Esophagus muscularis mucosa (tissue), 4 donors: ENCODE results near the gene EXOSC10. TPM values are rescaled to one million over a fixed set of nuclear protein-coding genes. Genes with fewer than 3 reads are reported as not detected.

Source experiments
- DNase-seq: peaks from one replicate; pipeline ENCODE4 v3.0.0-alpha.2; 2017; ENCODE audit errors: extremely low spot score
- H3K27ac ChIP-seq, 4 donors: fragments of 200-600 bp; sonication (generic); replicated peaks in 1 of 4; 1 replicate in 3 of 4; 2 replicates in 1 of 4; pipeline ENCODE4 v1.5.1; 2016 to 2019; ENCODE audit warnings: mild to moderate bottlenecking in 1 of 4
- H3K27me3 ChIP-seq, 4 donors: fragments of 200-600 bp; sonication (generic); one replicate each; pipeline versions ENCODE4 v1.5.1 to v1.6.0; 2016 to 2019
- H3K36me3 ChIP-seq, 4 donors: fragments of 200-600 bp; sonication (generic); one replicate each; pipeline ENCODE4 v1.5.1; 2016 to 2019
- H3K4me1 ChIP-seq, 4 donors: fragments of 200-600 bp; sonication (generic); one replicate each; pipeline ENCODE4 v1.5.1; 2016 to 2019
- H3K4me3 ChIP-seq, 4 donors: fragments of 200-600 bp; sonication (generic); 1 replicate in 2 of 4; 2 replicates in 2 of 4; pipeline ENCODE4 v1.5.1; 2016 to 2019; ENCODE audit warnings: mild to moderate bottlenecking in 4 of 4, moderate library complexity in 1 of 4
- H3K9me3 ChIP-seq, 4 donors: fragments of 200-600 bp; sonication (generic); 1 replicate in 3 of 4; 2 replicates in 1 of 4; pipeline ENCODE4 v1.5.1; 2016 to 2019
- EP300 ChIP-seq: sonication (generic); formaldehyde crosslinking; IDR thresholded peaks from one replicate; pipeline ENCODE4 v1.6.1; 2017; ENCODE audit warnings: antibody characterized with exemption
- POLR2A ChIP-seq: fragments of 450-650 bp; IDR thresholded peaks from one replicate; pipeline ENCODE4 v1.6.1; 2017; ENCODE audit warnings: antibody characterized with exemption, moderate library complexity, mild to moderate bottlenecking, low read depth
- POLR2AphosphoS5 ChIP-seq, 2 donors: sonication (generic); formaldehyde crosslinking; IDR thresholded peaks; one replicate each; pipeline ENCODE4 v1.6.1; 2017; ENCODE audit warnings: antibody characterized with exemption in 2 of 2
- WGBS: methylation state at CpG from one replicate; pipeline ENCODE4 v1.1.5; 2018; 5-methylcytosine and 5-hydroxymethylcytosine counted together
- intact Hi-C: fragments of 100-400 bp; cut with DNase I; formaldehyde crosslinking; loops from one replicate; pipeline ENCODE4 v1.15.1; 2023
- total RNA-seq, 4 donors: library from RNA; depleted of rRNA; stranded (reverse); fragments of >200 nt; gene quantifications; one replicate each; pipeline versions ENCODE4 v1.1.0 to v1.2.1, GENCODE V29; 2016
- TF ChIP-seq, protein P1 (sequence below), 3 experiments: fragments of 200-600 bp in 2 of 3; fragments of 450-650 bp in 1 of 3; sonication (generic) in 2 of 3; IDR thresholded peaks; one replicate each; pipeline ENCODE4 v1.5.1; 2017 to 2019; ENCODE audit warnings: antibody characterized with exemption in 3 of 3, mild to moderate bottlenecking in 2 of 3, moderate library complexity in 1 of 3

The EXOSC10 gene
- total RNA-seq, 4 donors from 2014 or later, result 33.2 to 49.4 (median 36.3) TPM

DNA sequence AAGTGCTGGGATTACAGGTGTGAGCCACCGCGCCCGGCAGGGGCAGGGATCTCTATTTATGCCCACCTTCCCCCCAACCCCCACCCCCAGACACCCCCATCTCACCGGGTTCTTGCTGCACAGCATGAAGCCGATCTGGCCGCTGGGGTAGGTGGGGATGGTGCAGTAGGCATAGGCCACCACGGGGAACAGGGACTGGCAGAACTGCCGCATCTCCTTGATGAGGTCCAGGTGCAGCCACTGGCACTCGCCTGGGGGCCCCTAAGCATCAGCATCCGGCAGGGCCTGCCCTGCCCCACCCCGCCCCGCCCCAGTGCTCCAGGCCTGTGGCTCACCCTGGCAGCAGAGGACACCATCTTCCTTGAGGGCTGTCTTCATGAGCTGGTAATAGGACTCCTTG is 44.0 kb downstream of the EXOSC10 start:
- TF ChIP-seq EP300 (no peak), POLR2A (no peak), POLR2AphosphoS5 (IDR thresholded peaks at IDR 0.05) (no peak)
- TF ChIP-seq, protein P1, sequence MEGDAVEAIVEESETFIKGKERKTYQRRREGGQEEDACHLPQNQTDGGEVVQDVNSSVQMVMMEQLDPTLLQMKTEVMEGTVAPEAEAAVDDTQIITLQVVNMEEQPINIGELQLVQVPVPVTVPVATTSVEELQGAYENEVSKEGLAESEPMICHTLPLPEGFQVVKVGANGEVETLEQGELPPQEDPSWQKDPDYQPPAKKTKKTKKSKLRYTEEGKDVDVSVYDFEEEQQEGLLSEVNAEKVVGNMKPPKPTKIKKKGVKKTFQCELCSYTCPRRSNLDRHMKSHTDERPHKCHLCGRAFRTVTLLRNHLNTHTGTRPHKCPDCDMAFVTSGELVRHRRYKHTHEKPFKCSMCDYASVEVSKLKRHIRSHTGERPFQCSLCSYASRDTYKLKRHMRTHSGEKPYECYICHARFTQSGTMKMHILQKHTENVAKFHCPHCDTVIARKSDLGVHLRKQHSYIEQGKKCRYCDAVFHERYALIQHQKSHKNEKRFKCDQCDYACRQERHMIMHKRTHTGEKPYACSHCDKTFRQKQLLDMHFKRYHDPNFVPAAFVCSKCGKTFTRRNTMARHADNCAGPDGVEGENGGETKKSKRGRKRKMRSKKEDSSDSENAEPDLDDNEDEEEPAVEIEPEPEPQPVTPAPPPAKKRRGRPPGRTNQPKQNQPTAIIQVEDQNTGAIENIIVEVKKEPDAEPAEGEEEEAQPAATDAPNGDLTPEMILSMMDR (IDR thresholded peaks at IDR 0.05), result no peak
- WGBS, result 95% methylated on average over 8 of the region's 12 CpGs
- DNase-seq, result no peak
- Histone ChIP-seq H3K36me3 (peaks cover 6 to 45% (median 36%) of the 10 kb centered on the region in 4 donors), H3K9me3 (no peaks in the 10 kb centered on the region), H3K4me3 (no peak overlapping the region), H3K27me3 (peaks cover 0 to 18% (median 0%) of the 10 kb centered on the region in 4 donors), H3K27ac (no peak overlapping the region), H3K4me1 (peaks cover 7 to 25% (median 20%) of the 10 kb centered on the region in 4 donors)
- intact Hi-C loops, result no loop called here

DNA sequence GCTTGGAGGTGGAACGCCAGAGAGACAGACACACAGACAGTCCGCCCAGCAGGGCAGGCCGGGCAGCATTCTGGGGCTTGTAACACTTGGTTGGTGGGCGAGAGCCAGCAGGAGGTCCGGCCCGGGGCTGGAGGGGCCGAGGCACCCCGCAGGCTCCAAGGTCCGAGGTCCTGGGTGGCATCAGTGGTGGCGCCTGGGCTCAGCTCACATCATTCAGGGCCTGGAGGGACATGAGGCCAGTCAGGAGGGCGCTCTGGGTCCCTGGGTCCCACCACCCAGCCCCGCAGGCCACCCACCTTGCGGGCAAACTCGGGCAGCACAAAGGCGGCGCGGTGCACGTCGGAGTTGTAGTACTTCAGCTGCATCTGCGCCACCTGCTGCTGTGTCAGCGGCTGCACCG is 45.0 kb downstream of the EXOSC10 start:
- Histone ChIP-seq H3K4me3 (no peak overlapping the region), H3K4me1 (peaks cover 7 to 22% (median 17%) of the 10 kb centered on the region in 4 donors), H3K27ac (no peak overlapping the region), H3K27me3 (peaks cover 0 to 21% (median 0%) of the 10 kb centered on the region in 4 donors), H3K9me3 (no peaks in the 10 kb centered on the region), H3K36me3 (peaks cover 6 to 45% (median 36%) of the 10 kb centered on the region in 4 donors)
- DNase-seq, result no peak
- TF ChIP-seq, protein P1 (IDR thresholded peaks at IDR 0.05), result no peak
- no peak for TF ChIP-seq POLR2AphosphoS5 (IDR thresholded peaks at IDR 0.05)
- TF ChIP-seq POLR2A, result no peak
- TF ChIP-seq EP300, result no peak
- 78% methylated on average over 19 of the region's 22 CpGs for WGBS
- intact Hi-C loops, result no loop called here

DNA sequence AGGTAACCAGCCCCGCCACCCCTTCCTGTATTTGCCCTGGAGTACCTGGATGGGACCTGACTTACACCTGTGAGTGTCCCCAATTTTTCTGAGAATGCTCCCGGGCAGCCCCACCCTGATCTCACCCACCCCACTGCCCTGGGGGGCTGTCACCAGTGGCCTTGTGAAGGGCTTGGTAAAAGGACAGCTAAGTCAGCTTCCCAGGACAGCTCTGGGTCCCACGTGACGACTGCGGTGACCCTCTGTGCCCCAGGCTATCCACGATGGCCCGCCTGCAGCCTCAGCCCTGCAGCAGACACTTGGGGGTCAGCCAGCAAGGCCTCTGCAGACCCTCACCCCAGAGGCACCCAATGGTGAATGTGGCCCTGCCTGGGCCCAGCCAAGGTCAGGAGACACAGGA is 45.5 kb downstream of the EXOSC10 start:
- Histone ChIP-seq H3K27ac (no peak overlapping the region), H3K9me3 (no peaks in the 10 kb centered on the region), H3K4me3 (no peak overlapping the region), H3K36me3 (peaks cover 6 to 45% (median 36%) of the 10 kb centered on the region in 4 donors), H3K27me3 (peaks cover 0 to 21% (median 0%) of the 10 kb centered on the region in 4 donors), H3K4me1 (peaks cover 7 to 18% (median 13%) of the 10 kb centered on the region in 4 donors)
- DNase-seq, result no peak
- intact Hi-C loops, result no loop called here
- 83% methylated on average over 3 of the region's 7 CpGs for WGBS
- TF ChIP-seq EP300 (no peak), POLR2A (no peak), POLR2AphosphoS5 (IDR thresholded peaks at IDR 0.05) (no peak)
- TF ChIP-seq, protein P1 (IDR thresholded peaks at IDR 0.05), result no peak

DNA sequence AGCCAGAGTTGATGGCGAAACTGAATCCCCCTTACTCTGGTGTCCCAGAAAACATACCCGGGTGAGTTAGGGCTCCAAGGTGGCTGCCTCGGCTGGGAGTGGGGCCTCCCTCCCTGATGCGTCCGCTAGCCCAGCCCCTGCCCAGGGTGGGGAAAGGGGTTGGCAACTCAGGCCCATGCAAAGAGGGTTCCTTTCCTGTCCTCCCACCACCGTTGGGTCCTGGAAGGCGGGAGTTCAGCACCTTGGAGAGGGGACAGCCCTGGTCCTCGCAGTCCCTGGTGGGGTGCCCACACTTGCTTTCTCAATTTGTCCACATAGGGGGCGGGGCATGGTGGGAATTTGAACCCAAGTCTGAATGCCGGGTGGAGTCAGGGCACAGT is 45.9 kb downstream of the EXOSC10 start:
- no peak for DNase-seq
- H3K36me3 ChIP-seq, result peaks cover 6 to 45% (median 36%) of the 10 kb centered on the region in 4 donors
- H3K9me3 ChIP-seq, result no peaks in the 10 kb centered on the region
- TF ChIP-seq, protein P1 (IDR thresholded peaks at IDR 0.05), result no peak
- TF ChIP-seq POLR2A (no peak), POLR2AphosphoS5 (IDR thresholded peaks at IDR 0.05) (no peak), EP300 (no peak)
- intact Hi-C loops, result no loop called here
- H3K27me3 ChIP-seq, result peaks cover 0 to 21% (median 0%) of the 10 kb centered on the region in 4 donors
- H3K4me1 ChIP-seq, result peaks cover 3 to 14% (median 9%) of the 10 kb centered on the region in 4 donors
- WGBS, result 64% methylated on average over 5 of the region's 10 CpGs
- no peak overlapping the region for H3K27ac ChIP-seq
- H3K4me3 ChIP-seq, result no peak overlapping the region
